Prostate gland (tissue), 2 donors: ENCODE measurements around the gene NR2C2AP.

Experiments
- CTCF ChIP-seq, 4 experiments: fragments of 200-600 bp in 2 of 4; fragments of 450-650 bp in 2 of 4; sonication (generic) in 2 of 4; IDR thresholded peaks; 1 replicate in 3 of 4; 2 replicates in 1 of 4; pipeline ENCODE4 v1.5.1; 2016 to 2019; ENCODE audit warnings: antibody characterized with exemption in 4 of 4, mild to moderate bottlenecking in 2 of 4, moderate library complexity in 2 of 4
- POLR2A ChIP-seq: fragments of 450-650 bp; IDR thresholded peaks from one replicate; pipeline ENCODE4 v1.6.1; 2016; ENCODE audit warnings: antibody characterized with exemption, mild to moderate bottlenecking

- no peak for TF ChIP-seq CTCF (IDR thresholded peaks at IDR 0.05)
- no peak for TF ChIP-seq POLR2A
Measured at GRCh38 chr19:19152668-19153384, 50.4 kb downstream of the NR2C2AP start.
